Activated naive CD8-positive, alpha-beta T cell treated with anti-CD3 and anti-CD28 coated beads for 36 hours (primary cell): ENCODE data around the gene HHAT. TPM values are rescaled to one million over a fixed set of nuclear protein-coding genes. Genes with fewer than 3 reads are reported as not detected.

ENCODE experiments used
- DNase-seq: peaks from one replicate; pipeline ENCODE4 v3.0.0; 2021
- H3K27ac Mint-ChIP-seq: one replicate; pipeline ENCODE4 v1.8.0; 2022; ENCODE audit warnings: mild to moderate bottlenecking, moderate library complexity, mixed read lengths
- H3K27me3 Mint-ChIP-seq: one replicate; pipeline ENCODE4 v1.8.0; 2022; ENCODE audit warnings: mild to moderate bottlenecking, mixed read lengths
- H3K36me3 Mint-ChIP-seq: one replicate; pipeline ENCODE4 v1.8.0; 2021; ENCODE audit warnings: mild to moderate bottlenecking, mixed read lengths
- H3K4me1 Mint-ChIP-seq: one replicate; pipeline ENCODE4 v1.8.0; 2021; ENCODE audit warnings: mixed read lengths
- H3K4me3 Mint-ChIP-seq: one replicate; pipeline ENCODE4 v1.8.0; 2022; ENCODE audit warnings: mild to moderate bottlenecking, moderate library complexity, mixed read lengths
- H3K9me3 Mint-ChIP-seq: one replicate; pipeline ENCODE4 v1.8.0; 2022; ENCODE audit warnings: mixed read lengths
- total RNA-seq, 2 experiments: library from RNA; stranded (reverse); gene quantifications; one replicate each; pipeline ENCODE4 v1.2.3, GENCODE V29; 2021

The HHAT gene
- total RNA-seq, 2 experiments from 2014 or later = 1.3 to 2.3 TPM

DNA sequence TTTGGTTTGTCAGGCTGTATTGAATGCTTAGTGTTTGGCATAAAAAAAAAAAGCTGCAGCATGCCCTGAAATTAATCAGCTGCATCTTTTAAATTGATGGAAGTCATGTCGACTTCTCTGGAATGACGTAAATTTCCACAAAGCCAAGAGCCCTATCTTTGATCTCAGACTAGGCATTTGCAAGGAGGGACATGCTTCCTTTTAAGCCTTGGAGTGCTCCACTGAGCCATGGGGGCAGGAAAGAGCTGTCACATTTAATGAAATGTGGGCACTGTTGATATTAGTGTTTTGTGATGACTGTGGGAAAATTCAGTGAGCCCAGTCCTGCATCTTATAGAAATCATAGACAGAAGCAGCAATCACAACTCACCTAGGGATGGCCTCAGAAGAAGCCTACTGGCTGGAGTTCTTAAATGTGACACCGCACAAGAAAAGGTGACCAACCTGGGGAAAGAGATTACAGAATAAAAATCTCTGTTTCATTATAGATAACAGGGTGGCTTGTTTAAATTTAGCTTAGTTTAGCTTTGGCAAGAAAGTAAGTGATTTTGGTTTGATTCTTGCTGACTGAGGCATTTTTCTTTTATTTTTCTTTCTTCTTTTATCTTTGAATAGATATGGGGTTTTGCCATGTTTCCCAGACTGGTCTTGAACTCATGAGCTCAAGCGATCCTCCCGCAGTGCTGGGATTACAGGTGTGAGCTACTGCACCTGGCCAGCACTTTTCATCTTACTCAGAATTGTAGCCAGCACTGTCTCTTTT is 188.2 kb downstream of the HHAT start:
- no peaks in the 10 kb centered on the region for H3K4me1 Mint-ChIP-seq
- no peak for DNase-seq
- no peak overlapping the region for H3K4me3 Mint-ChIP-seq
- H3K36me3 Mint-ChIP-seq = peaks cover 2% of the 10 kb centered on the region
- no peaks in the 10 kb centered on the region for H3K27me3 Mint-ChIP-seq
- H3K27ac Mint-ChIP-seq = no peak overlapping the region
- H3K9me3 Mint-ChIP-seq = no peaks in the 10 kb centered on the region

DNA sequence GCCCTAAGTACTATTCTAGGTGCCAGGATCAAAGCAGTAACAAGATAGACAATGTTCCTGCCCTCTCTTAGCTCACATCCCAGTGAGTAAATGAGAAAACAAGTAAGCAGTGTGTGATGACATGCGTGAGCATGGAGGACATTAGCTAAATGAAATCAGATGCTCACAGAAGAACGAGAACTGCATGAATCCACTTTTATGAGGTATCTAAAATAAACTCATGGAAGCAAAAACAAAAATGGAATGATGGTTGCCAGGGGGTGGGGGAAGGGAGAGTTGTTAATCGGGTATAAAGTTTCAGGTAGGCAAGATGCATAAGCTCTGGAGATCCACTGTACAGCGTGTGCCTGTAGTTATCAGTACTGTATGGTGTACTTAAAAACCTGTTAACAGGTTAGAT is 195.1 kb downstream of the HHAT start:
- no peaks in the 10 kb centered on the region for H3K27me3 Mint-ChIP-seq
- no peaks in the 10 kb centered on the region for H3K9me3 Mint-ChIP-seq
- peaks cover 2% of the 10 kb centered on the region for H3K36me3 Mint-ChIP-seq

DNA sequence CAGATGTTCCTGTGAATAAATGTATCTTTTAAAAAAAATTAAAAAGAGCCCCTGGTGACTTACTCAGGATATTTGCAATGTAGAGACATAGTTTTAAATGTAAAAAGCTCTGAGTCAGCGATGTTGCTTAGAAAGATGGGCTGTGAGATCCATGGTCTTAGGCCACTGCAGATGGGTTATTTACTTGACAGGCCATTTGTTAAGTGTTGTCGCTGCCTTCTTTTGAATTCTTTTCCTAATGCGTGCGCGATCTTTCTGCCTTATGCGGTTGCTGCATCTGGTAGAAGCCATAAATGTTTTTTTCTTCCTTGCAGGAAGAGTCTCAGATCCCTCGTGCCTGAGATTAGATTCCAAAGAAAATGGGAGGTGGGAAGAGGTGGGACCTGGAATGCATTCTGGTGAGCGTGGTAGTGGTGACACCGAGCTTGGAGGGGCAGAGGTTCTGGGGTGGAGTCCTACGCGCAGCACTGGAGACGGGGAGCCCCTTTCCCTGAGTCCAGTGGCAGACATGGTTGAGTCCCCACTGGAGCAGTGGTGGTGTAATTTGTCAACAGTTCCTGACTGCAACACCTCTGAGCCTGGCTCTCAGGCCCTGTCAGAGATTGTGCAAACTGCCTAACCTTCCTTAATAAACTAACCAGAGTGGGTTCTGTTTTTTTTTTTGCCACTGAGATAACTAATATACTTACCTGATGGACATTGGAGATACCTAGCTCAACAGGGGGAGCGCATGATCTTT is 197.2 kb downstream of the HHAT start:
- Mint-ChIP-seq H3K9me3 (no peaks in the 10 kb centered on the region), H3K4me1 (no peaks in the 10 kb centered on the region), H3K27me3 (no peaks in the 10 kb centered on the region), H3K4me3 (no peak overlapping the region), H3K36me3 (no peaks in the 10 kb centered on the region), H3K27ac (no peak overlapping the region)
- no peak for DNase-seq

More for the DNA sequence above, 195.1 kb downstream of the HHAT start:
- no peak for DNase-seq
- H3K4me1 Mint-ChIP-seq = no peaks in the 10 kb centered on the region
- H3K4me3 Mint-ChIP-seq = no peak overlapping the region
- H3K27ac Mint-ChIP-seq = no peak overlapping the region

DNA sequence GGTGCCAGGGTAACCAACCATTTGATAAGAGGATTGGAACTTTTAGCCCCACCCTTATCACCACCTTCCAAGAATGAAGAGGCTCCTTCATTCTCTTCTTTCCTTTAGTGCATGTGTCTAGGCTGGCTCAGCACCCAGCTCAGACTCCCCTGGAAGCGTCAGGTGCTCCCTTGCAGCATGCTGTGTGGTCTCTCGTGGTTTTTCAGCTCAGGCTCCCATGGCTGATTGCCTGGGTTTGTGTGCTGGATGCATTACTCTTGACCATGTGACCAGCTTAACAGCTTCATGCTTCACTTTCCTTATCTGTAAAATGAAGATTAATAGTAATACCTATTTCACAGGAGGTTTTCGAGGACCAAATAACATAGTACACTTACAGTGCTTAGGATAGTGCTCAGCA is 198.4 kb downstream of the HHAT start:
- Mint-ChIP-seq H3K27ac (no peak overlapping the region), H3K4me3 (no peak overlapping the region), H3K9me3 (no peaks in the 10 kb centered on the region), H3K4me1 (no peaks in the 10 kb centered on the region), H3K36me3 (no peaks in the 10 kb centered on the region), H3K27me3 (no peaks in the 10 kb centered on the region)
- no peak for DNase-seq

DNA sequence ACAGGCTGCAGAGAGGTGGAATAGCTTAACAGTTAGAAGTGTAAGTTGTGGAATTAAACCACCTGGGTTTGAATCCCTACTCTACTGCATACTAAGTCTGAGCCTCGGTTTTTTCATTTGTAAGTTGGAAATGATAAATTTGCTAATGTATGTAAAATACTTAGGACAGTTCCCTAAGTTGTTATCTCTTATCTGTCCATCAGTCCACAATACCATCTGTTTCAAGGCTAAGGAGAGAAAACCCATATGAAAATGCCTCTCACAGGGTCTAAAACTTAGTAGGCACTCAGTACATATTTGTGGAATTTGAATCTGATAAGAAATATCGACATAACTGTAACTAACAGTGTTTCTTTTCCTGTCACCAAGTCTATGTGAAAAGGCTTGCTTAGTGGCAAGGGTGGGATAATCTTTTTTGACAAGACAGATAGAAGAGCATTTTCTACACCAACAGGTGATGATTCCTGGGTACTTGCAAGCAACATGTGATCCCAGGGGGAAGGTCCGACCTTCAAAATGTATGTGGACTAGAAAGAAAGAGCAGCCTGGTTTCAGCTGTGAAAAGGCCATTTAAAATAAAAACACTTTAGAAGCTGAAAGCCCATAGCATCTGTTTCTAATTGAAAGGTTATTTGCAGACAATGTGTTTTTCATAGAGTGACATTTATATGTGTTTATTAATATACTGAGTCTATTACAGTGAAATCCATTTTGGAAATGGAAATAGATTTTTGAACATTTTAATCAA is 202.9 kb downstream of the HHAT start:
- no peak for DNase-seq

DNA sequence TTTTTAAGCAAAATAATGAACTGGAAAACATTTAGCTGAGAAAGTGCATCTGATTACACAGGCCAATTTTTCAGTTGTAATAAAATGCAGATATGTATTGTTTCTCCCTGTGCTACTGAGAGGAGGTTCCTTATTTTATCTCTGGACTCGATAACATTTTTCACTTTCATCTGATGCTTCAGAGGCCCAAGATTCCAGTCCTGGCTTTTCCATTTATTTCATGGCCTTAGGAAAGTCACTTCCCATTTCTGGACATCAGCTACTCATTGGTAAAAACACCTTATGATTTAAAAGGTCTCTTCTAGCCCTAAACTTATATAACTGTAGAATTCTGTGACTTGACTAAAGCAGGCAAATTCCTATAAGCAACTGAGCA is 203.5 kb downstream of the HHAT start:
- Mint-ChIP-seq H3K4me1 (no peaks in the 10 kb centered on the region), H3K27ac (no peak overlapping the region), H3K9me3 (no peaks in the 10 kb centered on the region), H3K27me3 (no peaks in the 10 kb centered on the region), H3K4me3 (no peak overlapping the region), H3K36me3 (no peaks in the 10 kb centered on the region)
- no peak for DNase-seq

More for the DNA sequence above, 202.9 kb downstream of the HHAT start:
- no peaks in the 10 kb centered on the region for H3K36me3 Mint-ChIP-seq
- no peaks in the 10 kb centered on the region for H3K9me3 Mint-ChIP-seq
- no peaks in the 10 kb centered on the region for H3K27me3 Mint-ChIP-seq
- no peak overlapping the region for H3K4me3 Mint-ChIP-seq
- H3K4me1 Mint-ChIP-seq = no peaks in the 10 kb centered on the region
- H3K27ac Mint-ChIP-seq = no peak overlapping the region

DNA sequence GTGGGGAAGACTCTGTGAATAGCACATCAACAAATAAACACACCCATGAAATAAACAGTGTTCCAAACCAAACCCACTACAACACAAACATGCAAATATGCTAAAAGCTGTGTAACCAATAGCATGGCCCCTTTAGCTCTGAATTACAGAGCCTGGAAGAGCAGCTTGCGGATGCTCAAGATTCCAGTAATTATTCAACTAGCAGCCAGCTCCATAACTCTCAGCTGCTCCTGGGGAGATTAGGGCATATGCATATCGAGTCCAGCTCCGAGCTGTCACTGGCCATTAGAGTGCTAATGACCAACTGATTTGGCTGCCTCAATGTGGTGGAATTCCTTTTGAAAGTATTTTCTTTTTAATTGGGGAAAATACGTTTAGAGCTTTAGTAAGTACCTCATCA is 207.1 kb downstream of the HHAT start:
- DNase-seq = no peak
- no peaks in the 10 kb centered on the region for H3K9me3 Mint-ChIP-seq
- no peak overlapping the region for H3K27ac Mint-ChIP-seq
- no peak overlapping the region for H3K4me3 Mint-ChIP-seq
- no peaks in the 10 kb centered on the region for H3K27me3 Mint-ChIP-seq
- H3K4me1 Mint-ChIP-seq = no peaks in the 10 kb centered on the region
- no peaks in the 10 kb centered on the region for H3K36me3 Mint-ChIP-seq

DNA sequence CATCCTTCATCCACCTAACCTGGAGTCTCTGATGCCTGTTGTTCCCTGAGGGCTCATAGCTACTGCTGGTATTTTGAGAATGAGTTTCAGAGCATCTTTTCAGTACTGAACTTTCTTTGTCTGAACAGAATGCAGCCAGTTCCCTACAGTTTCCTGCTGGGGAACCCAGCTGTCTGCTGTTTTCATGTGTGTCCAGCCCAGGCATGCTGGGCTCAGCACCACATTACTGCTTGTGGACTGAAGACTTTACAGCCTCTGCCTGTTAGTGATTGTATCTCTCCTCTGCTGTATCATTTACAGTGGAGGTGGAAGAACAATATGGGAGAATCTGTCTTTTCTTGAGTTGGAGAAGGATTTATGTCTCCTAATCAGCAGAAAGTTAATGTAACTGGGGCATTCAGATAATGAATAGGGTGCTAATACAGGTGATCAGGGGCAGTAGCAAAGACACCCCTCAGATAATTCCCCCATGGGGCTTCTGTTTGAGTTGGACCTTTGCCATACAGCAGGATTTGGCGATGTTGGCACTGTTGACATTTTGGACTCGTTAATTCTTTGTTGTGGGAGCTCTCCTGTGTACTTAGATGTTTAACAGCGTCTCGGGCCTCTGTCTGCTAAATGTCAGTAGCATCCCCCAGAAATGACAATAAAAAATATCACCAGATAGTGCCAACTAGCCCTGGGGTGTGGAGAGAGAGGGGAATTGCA is 207.7 kb downstream of the HHAT start:
- no peak overlapping the region for H3K4me3 Mint-ChIP-seq
- no peaks in the 10 kb centered on the region for H3K27me3 Mint-ChIP-seq
- H3K36me3 Mint-ChIP-seq = no peaks in the 10 kb centered on the region
- H3K9me3 Mint-ChIP-seq = no peaks in the 10 kb centered on the region
- H3K4me1 Mint-ChIP-seq = no peaks in the 10 kb centered on the region
- DNase-seq = no peak
- no peak overlapping the region for H3K27ac Mint-ChIP-seq

DNA sequence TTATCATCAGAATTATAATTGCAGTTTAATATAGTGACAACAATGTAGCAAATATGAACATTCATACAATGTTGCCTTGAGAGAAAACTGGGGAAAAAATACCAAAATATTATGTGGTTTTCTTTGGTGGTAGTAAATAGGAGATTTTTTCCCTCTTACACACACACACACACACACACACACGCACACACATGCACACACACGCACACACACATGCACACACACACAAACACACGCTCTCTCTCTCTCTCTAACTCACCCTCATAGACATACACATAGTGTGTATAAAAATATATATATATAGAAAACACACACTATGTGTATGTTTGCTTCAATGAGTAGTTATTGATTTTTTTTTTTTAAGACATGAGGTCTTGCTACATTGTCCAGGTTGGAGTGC is 211.6 kb downstream of the HHAT start:
- Mint-ChIP-seq H3K4me1 (no peaks in the 10 kb centered on the region), H3K4me3 (no peak overlapping the region), H3K27me3 (no peaks in the 10 kb centered on the region), H3K36me3 (no peaks in the 10 kb centered on the region), H3K27ac (no peak overlapping the region), H3K9me3 (no peaks in the 10 kb centered on the region)
- DNase-seq = no peak

DNA sequence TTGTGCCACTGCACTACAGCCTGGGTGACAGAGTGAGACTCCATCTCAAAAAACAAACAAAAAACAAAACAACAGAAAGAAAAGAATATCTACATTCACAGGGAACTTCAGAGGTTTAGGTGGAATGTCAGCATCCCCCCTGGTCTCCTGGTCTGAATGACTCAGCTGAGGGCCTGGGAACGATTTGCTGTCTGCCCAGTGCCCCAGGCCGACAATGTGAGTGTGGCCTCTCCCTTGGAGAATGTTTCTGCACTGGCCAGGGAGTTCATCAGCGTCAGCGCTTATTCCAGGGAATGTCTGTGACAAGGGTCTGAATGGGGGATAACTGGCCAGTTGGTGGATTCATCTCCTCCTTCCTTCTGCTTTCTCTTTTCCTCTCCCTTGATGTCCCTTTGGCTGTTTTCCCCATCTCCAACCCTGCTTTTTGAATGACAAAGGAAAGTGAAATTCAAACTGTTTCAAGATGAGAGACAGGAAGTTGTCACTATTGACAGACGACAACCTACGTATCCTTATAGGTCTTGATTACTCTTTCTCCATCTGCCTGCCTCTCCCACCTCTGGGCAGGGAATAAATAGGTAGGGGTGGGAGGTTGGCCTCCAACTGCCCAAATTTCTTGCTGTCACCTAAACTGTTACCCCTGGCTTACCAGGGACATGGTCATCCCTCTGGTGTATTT is 213.1 kb downstream of the HHAT start:
- H3K9me3 Mint-ChIP-seq = no peaks in the 10 kb centered on the region
- no peaks in the 10 kb centered on the region for H3K4me1 Mint-ChIP-seq
- DNase-seq = no peak
- no peaks in the 10 kb centered on the region for H3K36me3 Mint-ChIP-seq
- H3K27ac Mint-ChIP-seq = no peak overlapping the region
- no peak overlapping the region for H3K4me3 Mint-ChIP-seq
- H3K27me3 Mint-ChIP-seq = no peaks in the 10 kb centered on the region

DNA sequence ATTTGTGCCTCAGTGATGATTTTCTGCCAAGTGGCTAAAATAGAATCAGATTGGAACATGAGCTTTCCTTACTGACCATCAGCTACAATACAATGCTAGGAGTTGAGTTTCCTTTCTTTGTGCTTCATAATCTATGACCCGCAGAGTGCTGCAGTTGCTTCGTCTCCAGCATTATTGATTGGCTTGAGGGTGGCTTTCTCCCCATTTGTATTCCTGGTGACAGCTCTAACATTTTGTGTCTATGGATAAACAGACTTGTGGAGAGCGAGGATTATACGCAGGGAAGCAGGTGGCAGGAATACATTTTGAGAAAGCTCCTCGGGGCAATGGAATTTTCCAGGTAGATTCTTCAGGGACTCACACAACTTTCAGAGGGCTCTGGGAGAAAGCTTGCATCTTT is 223.2 kb downstream of the HHAT start:
- no peak overlapping the region for H3K27ac Mint-ChIP-seq
- H3K9me3 Mint-ChIP-seq = no peaks in the 10 kb centered on the region
- no peak overlapping the region for H3K4me3 Mint-ChIP-seq
- no peaks in the 10 kb centered on the region for H3K4me1 Mint-ChIP-seq
- H3K27me3 Mint-ChIP-seq = no peaks in the 10 kb centered on the region
- no peak for DNase-seq
- no peaks in the 10 kb centered on the region for H3K36me3 Mint-ChIP-seq

DNA sequence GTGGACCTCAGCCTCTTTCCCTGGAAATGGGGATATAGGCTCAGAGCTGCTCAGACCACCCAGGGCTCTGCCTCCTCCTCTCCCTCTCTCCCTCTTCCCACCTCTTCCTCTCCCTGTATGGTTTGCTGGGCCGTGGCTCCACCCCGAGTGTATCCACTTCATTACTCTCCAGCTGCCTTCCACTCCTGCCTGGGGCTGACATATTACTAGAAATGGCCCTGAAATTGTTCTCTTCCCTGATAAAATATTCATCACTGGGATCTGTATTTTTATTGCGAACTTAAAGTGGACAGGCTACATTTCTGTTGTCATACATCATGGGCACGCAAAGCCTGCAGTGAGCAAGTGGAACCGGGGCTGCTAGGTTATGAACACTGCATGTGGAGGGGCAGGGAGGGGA is 225.0 kb downstream of the HHAT start:
- Mint-ChIP-seq H3K4me1 (no peaks in the 10 kb centered on the region), H3K9me3 (no peaks in the 10 kb centered on the region), H3K36me3 (no peaks in the 10 kb centered on the region), H3K27ac (no peak overlapping the region), H3K27me3 (no peaks in the 10 kb centered on the region), H3K4me3 (no peak overlapping the region)
- no peak for DNase-seq

DNA sequence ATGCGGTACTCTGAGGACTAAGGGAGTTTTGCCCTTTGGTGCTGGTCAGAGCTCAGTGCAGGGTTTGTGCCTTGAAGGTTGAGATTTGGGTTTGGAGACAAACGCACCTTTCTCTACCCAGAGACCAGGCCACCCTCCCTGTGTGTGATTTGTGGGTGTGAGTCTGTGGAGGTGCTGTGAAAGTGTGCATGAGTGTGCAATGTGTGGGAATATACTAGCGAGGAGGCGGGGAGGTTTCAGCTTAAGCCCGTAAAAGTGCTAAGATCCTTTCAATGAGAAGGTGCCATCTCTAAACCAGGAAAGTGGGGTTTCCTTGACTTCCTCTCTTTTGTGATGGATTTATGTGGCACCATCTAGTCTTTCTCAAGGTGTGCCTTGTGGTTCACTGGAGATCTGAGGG is 225.7 kb downstream of the HHAT start:
- no peak for DNase-seq

DNA sequence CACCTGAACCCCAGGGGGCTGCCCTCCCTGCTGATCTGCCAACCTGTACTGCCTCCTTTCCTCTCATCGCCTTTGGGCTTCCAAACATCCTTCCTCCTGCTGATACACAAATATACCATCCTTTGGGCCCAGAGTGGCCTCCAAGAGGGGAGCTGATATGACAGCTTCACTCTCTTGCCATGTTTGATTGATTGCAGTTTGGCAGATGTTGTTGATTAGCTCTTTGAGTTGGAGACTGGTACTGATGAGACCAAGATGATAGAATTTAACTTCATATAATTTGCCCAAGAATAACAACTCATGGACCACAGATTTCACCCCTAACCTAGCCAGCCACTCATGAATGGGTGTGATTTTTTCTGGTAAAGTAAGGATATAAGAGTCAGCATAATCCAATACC is 227.8 kb downstream of the HHAT start:
- H3K36me3 Mint-ChIP-seq = no peaks in the 10 kb centered on the region
- no peaks in the 10 kb centered on the region for H3K9me3 Mint-ChIP-seq
- no peaks in the 10 kb centered on the region for H3K27me3 Mint-ChIP-seq
- no peak for DNase-seq
- no peak overlapping the region for H3K4me3 Mint-ChIP-seq
- H3K4me1 Mint-ChIP-seq = no peaks in the 10 kb centered on the region
- H3K27ac Mint-ChIP-seq = no peak overlapping the region

More for the DNA sequence above, 225.7 kb downstream of the HHAT start:
- H3K4me3 Mint-ChIP-seq = no peak overlapping the region
- H3K27me3 Mint-ChIP-seq = no peaks in the 10 kb centered on the region
- no peaks in the 10 kb centered on the region for H3K4me1 Mint-ChIP-seq
- H3K27ac Mint-ChIP-seq = no peak overlapping the region
- no peaks in the 10 kb centered on the region for H3K36me3 Mint-ChIP-seq
- no peaks in the 10 kb centered on the region for H3K9me3 Mint-ChIP-seq
